Renal cortex interstitium (tissue), 11 donors: ENCODE results near the gene PACC1. TPM values are rescaled to one million over a fixed set of nuclear protein-coding genes. Genes with fewer than 3 reads are reported as not detected.
A peak's percentile ranks its signal among the peaks of the same experiment; 100 is the strongest.
"Not testable (repeated sequence)": the region's sequence is repeated elsewhere in the genome, so short reads cannot be mapped to it uniquely, and the experiment has no call there.

Experiments used
- DNase-seq, 11 donors: peaks; one replicate each; pipeline ENCODE4 v3.0.0-alpha.2; 2013; ENCODE audit warnings: low read depth in 9 of 11, low spot score in 4 of 11; ENCODE audit errors: extremely low read depth in 1 of 11
- polyA plus RNA-seq, 3 donors: library from polyadenylated mRNA; unstranded; fragments of 120-200 nt; gene quantifications; one replicate each; pipeline ENCODE4 v1.2.1, GENCODE V29; 2013; ENCODE audit not compliant: insufficient read length in 3 of 3

PACC1 gene
- polyA plus RNA-seq, 3 donors = 12.9 to 14.8 (median 14.1) TPM

DNA sequence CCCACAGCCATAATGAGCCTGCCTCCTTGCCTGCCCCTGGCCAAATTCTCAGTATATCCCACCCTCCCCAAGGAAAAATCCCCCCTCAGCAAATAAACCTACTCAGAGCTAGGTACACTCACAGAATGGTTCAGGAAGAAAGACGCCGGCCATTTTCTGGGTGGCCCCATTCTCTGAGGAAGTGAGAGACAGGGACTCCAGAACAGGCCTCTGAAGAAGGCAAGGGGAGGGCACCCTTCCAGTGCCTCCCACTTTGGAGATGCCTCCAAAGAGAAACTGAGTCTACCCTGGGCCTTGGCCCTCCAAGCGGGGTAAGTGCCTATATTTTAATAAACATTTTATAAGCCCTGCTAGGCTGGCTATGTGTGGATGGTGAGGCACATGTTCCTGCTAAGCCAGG, 2.3 kb downstream of the PACC1 start:
- no peak for DNase-seq

DNA sequence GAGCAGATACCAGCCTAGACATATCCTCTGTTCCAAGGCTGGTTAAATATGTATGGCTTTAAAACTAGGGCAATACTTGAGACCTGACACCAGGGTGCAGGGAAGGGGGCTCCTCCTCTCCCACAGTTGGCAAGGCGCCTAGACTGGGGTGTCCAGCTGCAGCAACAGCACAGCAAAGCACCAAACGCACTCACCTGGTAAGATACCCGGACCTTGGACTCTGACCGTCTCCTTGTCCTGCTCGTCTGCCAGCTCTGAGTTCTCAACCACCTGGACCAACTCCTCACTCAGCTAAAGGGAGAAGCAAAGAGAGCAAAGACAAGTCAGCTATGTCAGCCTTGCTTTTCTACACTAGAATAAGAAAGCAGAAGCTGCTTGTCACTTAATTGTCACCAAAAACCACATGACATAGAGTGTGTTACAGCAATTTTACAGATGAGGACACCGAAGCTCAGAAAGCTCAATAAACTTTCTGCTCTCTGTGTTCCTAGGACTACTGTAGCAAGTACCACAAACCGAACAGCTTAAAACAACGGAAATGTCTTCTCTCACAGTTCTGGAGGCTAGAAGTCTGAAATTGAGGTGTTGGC, 4.4 kb downstream of the PACC1 start:
- no peak for DNase-seq

GRCh38 chr1:212402666-212403321, 11.9 kb downstream of the PACC1 start:
- no peak for DNase-seq

- no peak for DNase-seq
Observed at GRCh38 chr1:212401838-212402582, 12.7 kb downstream of the PACC1 start.

DNA sequence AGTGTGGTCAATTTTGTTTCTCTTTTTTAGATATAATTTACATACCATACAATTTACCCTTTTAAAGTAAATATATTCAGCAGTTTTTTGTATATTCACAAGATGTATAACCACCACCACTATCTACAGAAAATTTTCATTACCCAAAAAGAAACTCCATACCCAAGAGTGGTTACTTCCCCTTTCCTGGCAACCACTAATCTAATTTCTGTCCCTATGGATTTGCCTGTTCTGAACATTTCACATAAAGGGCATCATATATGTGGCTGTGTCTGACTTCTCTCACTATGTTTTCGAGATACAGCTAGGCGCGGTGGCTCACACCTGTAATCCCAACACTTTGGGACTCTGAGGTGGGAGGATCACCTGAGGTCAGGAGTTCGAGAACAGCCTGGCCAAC, 13.6 kb downstream of the PACC1 start:
- DNase-seq = no peak

DNA sequence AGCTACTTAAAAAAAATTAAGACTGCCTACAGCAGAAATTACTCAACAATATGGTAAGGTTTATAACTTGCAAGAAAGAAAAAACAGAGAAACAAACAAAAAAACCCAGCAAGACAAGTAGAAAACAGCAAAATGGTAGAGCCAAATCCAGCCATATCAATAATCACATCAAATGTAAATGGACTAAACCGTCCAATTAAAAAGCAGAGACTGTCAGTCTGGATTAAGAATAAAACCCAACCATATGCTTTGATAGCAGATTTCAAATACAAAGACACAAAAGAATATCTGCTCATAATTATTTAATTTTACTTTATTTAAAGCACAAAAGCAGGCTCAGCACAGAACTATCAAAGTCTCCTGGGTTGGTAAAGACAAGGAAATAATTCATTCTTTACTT, 17.5 kb downstream of the PACC1 start:
- DNase-seq = no peak

GRCh38 chr1:212396638-212397037, 18.0 kb downstream of the PACC1 start:
- DNase-seq = no peak

GRCh38 chr1:212395678-212396437, 18.8 kb downstream of the PACC1 start:
- not testable (repeated sequence) for DNase-seq

DNA sequence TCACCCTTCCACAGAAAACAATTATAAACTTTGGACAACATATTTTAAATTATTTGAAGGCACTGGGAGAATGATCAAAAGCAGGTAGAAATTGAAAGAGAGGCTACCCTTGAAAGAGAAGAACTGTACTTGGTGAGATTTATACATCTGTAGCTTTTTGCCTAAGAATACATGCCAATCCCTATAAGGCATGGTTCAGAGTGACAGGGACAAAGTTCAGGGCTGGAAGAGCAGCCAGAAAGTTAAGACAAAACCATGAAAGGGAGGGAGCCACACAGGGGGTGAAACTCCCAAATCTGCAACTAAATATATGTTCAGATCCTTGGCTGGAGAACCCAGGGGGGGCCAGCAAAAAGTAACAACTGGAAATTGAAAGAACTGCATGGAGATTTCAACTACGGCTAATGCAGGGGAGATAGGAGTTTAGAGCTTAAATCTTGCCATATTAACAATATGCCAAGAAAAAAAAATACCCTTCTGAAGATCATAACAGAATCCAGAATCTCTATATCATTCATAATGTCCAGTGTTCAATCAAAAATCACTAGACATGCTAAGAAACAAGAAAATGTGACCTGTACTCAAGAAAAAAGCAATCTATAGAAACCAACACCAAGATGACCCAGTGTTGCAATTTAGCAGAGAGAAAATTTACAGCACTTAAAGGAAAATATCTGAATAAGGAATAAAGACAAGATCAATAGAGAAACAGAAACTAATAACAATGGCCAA, 25.5 kb downstream of the PACC1 start:
- no peak for DNase-seq

- DNase-seq = no peak
Observed at GRCh38 chr1:212386029-212386428, 28.7 kb downstream of the PACC1 start.

GRCh38 chr1:212381397-212382035, 33.2 kb downstream of the PACC1 start:
- DNase-seq = no peak

GRCh38 chr1:212379366-212379765, 35.3 kb downstream of the PACC1 start:
- no peak for DNase-seq

- DNase-seq = no peak
Observed at GRCh38 chr1:212377644-212378043, 37.0 kb downstream of the PACC1 start.

- no peak for DNase-seq
Observed at GRCh38 chr1:212375986-212376385, 38.7 kb downstream of the PACC1 start.

- peak in 10 of 11 donors; percentile 7 to 35 (median 19) for DNase-seq
Observed at GRCh38 chr1:212368073-212368484, 46.6 kb downstream of the PACC1 start.

GRCh38 chr1:212367474-212368072, 47.1 kb downstream of the PACC1 start:
- DNase-seq = no peak

GRCh38 chr1:212366901-212367300, 47.8 kb downstream of the PACC1 start:
- no peak for DNase-seq

DNA sequence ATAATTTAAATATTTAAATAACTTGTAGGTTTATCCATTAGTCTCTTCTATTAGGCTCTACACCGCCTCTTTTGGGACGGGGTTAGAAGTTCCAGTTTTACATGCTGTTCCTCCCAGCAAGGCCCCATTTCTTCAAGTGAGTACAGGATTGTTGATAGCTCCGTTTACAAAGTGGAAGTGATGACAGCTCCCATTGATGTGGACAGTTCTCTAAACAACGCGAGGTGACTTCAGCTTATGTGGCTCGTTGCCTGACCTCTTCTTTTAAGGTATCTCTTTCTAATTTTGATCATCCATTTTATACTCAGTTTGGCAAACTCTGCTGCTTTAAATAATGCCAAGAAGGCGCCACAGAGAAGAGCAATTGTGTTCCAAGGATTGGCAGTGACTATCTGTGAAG, 49.7 kb downstream of the PACC1 start:
- no peak for DNase-seq
